ENCODE measurements around the gene PRPF18.

DNA sequence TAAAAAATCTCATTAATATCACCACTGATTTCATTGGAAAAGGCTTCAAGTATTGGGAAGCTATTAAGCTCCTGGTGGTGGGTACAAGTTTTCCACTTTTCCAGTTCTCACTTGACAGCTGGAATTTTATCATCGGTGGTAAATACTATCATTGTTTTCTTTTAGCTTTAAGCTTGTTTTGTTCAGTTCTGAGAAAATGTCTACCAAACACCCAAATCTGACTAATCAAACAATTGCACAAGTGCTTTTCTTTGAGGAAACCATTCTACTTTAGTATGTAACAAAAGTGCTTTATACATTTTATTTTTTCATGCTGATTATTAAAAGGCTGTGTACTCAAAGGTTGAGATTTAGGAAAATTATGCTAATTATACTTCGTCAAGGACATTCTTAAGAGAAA lies 7.9 kb downstream of the PRPF18 start:
- no peak for TF ChIP-seq CTCF (conservative IDR thresholded peaks at IDR 0.05; ENCODE audit: low read depth, low read length)
- no peak for TF ChIP-seq EZH2phosphoT487 (IDR thresholded peaks at IDR 0.05; ENCODE audit: borderline replicate concordance, low read length)
- no peak for TF ChIP-seq EZH2 (IDR thresholded peaks at IDR 0.05; ENCODE audit: low read length, unreplicated experiment)

All from PC-3 (cell line).